ENCODE data around the gene AOPEP.

- TF ChIP-seq POLR2A (IDR thresholded peaks at IDR 0.05): no peak
- no peak for TF ChIP-seq POLR2AphosphoS5 (IDR thresholded peaks at IDR 0.05)
- TF ChIP-seq CTCF (IDR thresholded peaks at IDR 0.05): no peak
Observed at GRCh38 chr9:94825611-94825958, 99.1 kb downstream of the AOPEP start.
